Panc1 (cell line): ENCODE results near the gene RAP1GAP2. TPM values are rescaled to one million over a fixed set of nuclear protein-coding genes. Genes with fewer than 3 reads are reported as not detected.

Experiments
- ATAC-seq: fragments of 200-7000 bp; cut with Tn5 transposase; 2 replicates; pipeline ENCODE4 v1.9.1; 2020; ENCODE audit warnings: mild to moderate bottlenecking, moderate library complexity
- BruUV-seq: library from RNA; stranded (reverse); fragments of 400-500 nt; replicated peaks from 2 replicates; lab custom pipeline; 2021; lab: Mats Ljungman, UMichigan
- CTCF ChIA-PET: fragments of 300-600 bp; sonication (Branson Sonifier 250); formaldehyde crosslinking; loops from one replicate; lab custom pipeline; 2022; ENCODE audit warnings: antibody characterized with exemption; lab: Charles Lee
- POLR2A ChIA-PET: fragments of 300-600 bp; sonication (Branson Sonifier 250); formaldehyde crosslinking; loops from one replicate; lab custom pipeline; 2022; ENCODE audit warnings: antibody characterized with exemption; lab: Charles Lee
- DNase-seq: peaks from one replicate; pipeline ENCODE4 v3.0.0-alpha.2; 2010; ENCODE audit warnings: low read depth, low spot score
- H3K27ac ChIP-seq: 2 replicates; pipeline ENCODE4 v1.5.1; 2011; ENCODE audit warnings: mild to moderate bottlenecking, low read length, inconsistent platforms
- H3K27me3 ChIP-seq: fragments of 200-500 bp; sonication (Bioruptor generic); 2 replicates; pipeline ENCODE4 v1.6.0; 2014; ENCODE audit warnings: low read length, inconsistent platforms; ENCODE audit not compliant: control insufficient read depth, insufficient read depth
- H3K36me3 ChIP-seq: fragments of 200-500 bp; sonication (Bioruptor generic); 2 replicates; pipeline ENCODE4 v1.5.1; 2014; ENCODE audit warnings: inconsistent platforms, mild to moderate bottlenecking, low read length, moderate library complexity; ENCODE audit not compliant: control insufficient read depth, insufficient read depth
- H3K4me1 ChIP-seq: 2 replicates; pipeline ENCODE4 v1.5.1; 2011; ENCODE audit warnings: inconsistent platforms, mild to moderate bottlenecking, low read length, moderate library complexity; ENCODE audit not compliant: control insufficient read depth, insufficient read depth
- H3K4me3 ChIP-seq, 2 experiments: 2 replicates each; pipeline ENCODE4 v1.5.1; 2011 to 2012; ENCODE audit warnings: low read depth in 2 of 2, low read length in 2 of 2, mild to moderate bottlenecking in 2 of 2, inconsistent platforms in 1 of 2, moderate library complexity in 1 of 2
- H3K9me3 ChIP-seq: fragments of 200-500 bp; sonication (Bioruptor generic); 2 replicates; pipeline ENCODE4 v1.5.1; 2014; ENCODE audit warnings: low read depth, mild to moderate bottlenecking, inconsistent platforms, low read length, moderate library complexity; ENCODE audit not compliant: control insufficient read depth, insufficient read depth
- CTCF ChIP-seq: fragments of 450-650 bp; IDR thresholded peaks from 2 replicates; pipeline ENCODE4 v1.5.1; 2017; ENCODE audit warnings: mild to moderate bottlenecking
- POLR2AphosphoS5 ChIP-seq: IDR thresholded peaks from 2 replicates; pipeline ENCODE4 v1.6.1; 2012; ENCODE audit warnings: mild to moderate bottlenecking, low read depth, low read length, moderate library complexity
- REST ChIP-seq, 2 experiments: IDR thresholded peaks; 2 replicates each; pipeline ENCODE4 v1.6.1; 2011 to 2012; ENCODE audit warnings: low read depth in 2 of 2, control low read depth in 1 of 2, low read length in 1 of 2, mild to moderate bottlenecking in 1 of 2, moderate library complexity in 1 of 2; ENCODE audit not compliant: insufficient read depth in 1 of 2
- SIN3A ChIP-seq: IDR thresholded peaks from 2 replicates; pipeline ENCODE4 v1.6.1; 2012; ENCODE audit warnings: low read depth, mild to moderate bottlenecking, low read length, moderate library complexity, borderline replicate concordance; ENCODE audit not compliant: insufficient read depth
- TCF7L2 ChIP-seq: IDR thresholded peaks from 2 replicates; pipeline ENCODE4 v1.6.1; 2011; ENCODE audit warnings: mild to moderate bottlenecking, low read depth, low read length, inconsistent platforms
- in situ Hi-C: cut with HindIII; loops from 2 replicates; pipeline ENCODE4 v1.10.0; 2016; ENCODE audit warnings: low sequenced_read_pairs, low pct_unique_long_range_greater_than_20kb
- intact Hi-C: fragments of 100-400 bp; cut with micrococcal nuclease; formaldehyde crosslinking; loops from one replicate; pipeline ENCODE4 v1.10.0; 2022; ENCODE audit not compliant: unreplicated experiment
- total RNA-seq: library from RNA; stranded (reverse); gene quantifications from one replicate; pipeline ENCODE4 v1.2.1, GENCODE V29; 2021; ENCODE audit not compliant: unreplicated experiment

Gene RAP1GAP2
- total RNA-seq, 1 experiment from 2014 or later, result 10.0 TPM

- CTCF ChIA-PET, result no interaction called here
- Histone ChIP-seq H3K27ac (no peak overlapping the region), H3K36me3 (no peaks in the 10 kb centered on the region), H3K4me1 (no peaks in the 10 kb centered on the region), H3K27me3 (no peaks in the 10 kb centered on the region), H3K4me3 (no peak overlapping the region), H3K9me3 (no peaks in the 10 kb centered on the region)
- no peak for DNase-seq
- TF ChIP-seq POLR2AphosphoS5, result no peak
- TF ChIP-seq SIN3A, result no peak
- no peak for TF ChIP-seq CTCF
- in situ Hi-C loops (no loop called here), intact Hi-C loops (no loop called here)
- POLR2A ChIA-PET, result no interaction called here
- no peak for ATAC-seq
- no TSS peak for BruUV-seq
Observed at GRCh38 chr17:2862197-2862596, 66.0 kb downstream of the RAP1GAP2 start.

- CTCF ChIA-PET, result no interaction called here
- ATAC-seq (no peak), DNase-seq (no peak)
- in situ Hi-C loops, result no loop called here
- BruUV-seq, result no TSS peak
- H3K4me3 ChIP-seq, result no peak overlapping the region
- H3K27ac ChIP-seq, result no peak overlapping the region
- intact Hi-C loops, result no loop called here
- POLR2A ChIA-PET, result interaction anchor here (0.6 kb wide), 1 partner anchor 8 kb away, joined by 3 read pairs; no protein-coding TSS in a partner anchor
- no peak for TF ChIP-seq POLR2AphosphoS5
- no peak for TF ChIP-seq SIN3A
- no peak for TF ChIP-seq CTCF
- no peak for TF ChIP-seq REST (IDR thresholded peaks at IDR 0.05; ENCODE audit: insufficient read depth in 1 of 2, low read depth in 2 of 2, low read length in 1 of 2)
- no peak for TF ChIP-seq TCF7L2
- H3K4me1 ChIP-seq, result no peaks in the 10 kb centered on the region
- no peaks in the 10 kb centered on the region for H3K9me3 ChIP-seq
- no peaks in the 10 kb centered on the region for H3K27me3 ChIP-seq
- no peaks in the 10 kb centered on the region for H3K36me3 ChIP-seq
Observed at GRCh38 chr17:2863204-2863603, 67.0 kb downstream of the RAP1GAP2 start.
